Coronary artery (tissue), 2 donors: ENCODE results near the gene MLXIP.

Experiments
- DNase-seq: peaks from one replicate; pipeline ENCODE4 v3.0.0-alpha.2; 2017; ENCODE audit warnings: low spot score
- H3K27ac ChIP-seq, 2 donors: fragments of 200-600 bp; sonication (generic); one replicate each; pipeline ENCODE4 v1.5.1; 2016 to 2019
- H3K4me3 ChIP-seq: fragments of 200-600 bp; sonication (generic); 2 replicates; pipeline ENCODE4 v1.5.1; 2016; ENCODE audit warnings: mild to moderate bottlenecking, moderate library complexity
- TF ChIP-seq, protein P1 (sequence below): fragments of 200-600 bp; sonication (generic); IDR thresholded peaks from one replicate; pipeline ENCODE4 v1.5.1; 2019; ENCODE audit warnings: antibody characterized with exemption

Gene MLXIP

DNA sequence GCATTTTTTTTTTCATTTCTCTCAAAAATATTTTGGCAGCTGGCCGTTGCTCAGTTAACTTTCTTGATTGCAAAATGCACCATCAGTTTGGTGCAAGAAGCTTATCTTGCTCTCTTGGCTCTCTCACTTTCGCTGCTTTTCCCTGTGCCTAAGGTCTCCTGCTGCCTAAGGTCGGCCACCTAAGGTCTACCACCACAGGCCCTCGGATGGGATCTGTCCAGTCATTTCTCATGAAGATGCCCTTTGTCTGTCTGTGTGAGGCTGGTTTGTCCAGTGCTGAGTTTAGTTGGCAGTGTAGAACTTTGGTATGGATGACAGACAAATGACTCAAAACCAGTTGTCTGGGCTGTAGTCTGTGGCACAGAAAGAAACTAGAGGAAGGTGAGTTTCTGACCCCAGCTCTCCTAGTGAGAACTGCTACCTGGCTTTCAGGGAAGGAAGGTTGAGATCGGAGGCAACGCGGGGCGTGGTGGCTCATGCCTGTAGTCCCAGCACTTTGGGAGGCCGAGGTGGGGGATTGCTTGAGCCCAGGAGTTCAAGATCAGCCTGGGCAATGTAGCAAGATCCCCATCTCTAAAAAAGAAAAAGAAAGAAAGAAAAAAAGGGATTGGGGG, 2.6 kb downstream of the MLXIP start:
- no peak for DNase-seq
- TF ChIP-seq, protein P1, sequence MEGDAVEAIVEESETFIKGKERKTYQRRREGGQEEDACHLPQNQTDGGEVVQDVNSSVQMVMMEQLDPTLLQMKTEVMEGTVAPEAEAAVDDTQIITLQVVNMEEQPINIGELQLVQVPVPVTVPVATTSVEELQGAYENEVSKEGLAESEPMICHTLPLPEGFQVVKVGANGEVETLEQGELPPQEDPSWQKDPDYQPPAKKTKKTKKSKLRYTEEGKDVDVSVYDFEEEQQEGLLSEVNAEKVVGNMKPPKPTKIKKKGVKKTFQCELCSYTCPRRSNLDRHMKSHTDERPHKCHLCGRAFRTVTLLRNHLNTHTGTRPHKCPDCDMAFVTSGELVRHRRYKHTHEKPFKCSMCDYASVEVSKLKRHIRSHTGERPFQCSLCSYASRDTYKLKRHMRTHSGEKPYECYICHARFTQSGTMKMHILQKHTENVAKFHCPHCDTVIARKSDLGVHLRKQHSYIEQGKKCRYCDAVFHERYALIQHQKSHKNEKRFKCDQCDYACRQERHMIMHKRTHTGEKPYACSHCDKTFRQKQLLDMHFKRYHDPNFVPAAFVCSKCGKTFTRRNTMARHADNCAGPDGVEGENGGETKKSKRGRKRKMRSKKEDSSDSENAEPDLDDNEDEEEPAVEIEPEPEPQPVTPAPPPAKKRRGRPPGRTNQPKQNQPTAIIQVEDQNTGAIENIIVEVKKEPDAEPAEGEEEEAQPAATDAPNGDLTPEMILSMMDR, result no peak
- peak overlapping the region; percentile 76 to 97 for H3K27ac ChIP-seq
- H3K4me3 ChIP-seq, result peak overlapping the region; percentile 94

DNA sequence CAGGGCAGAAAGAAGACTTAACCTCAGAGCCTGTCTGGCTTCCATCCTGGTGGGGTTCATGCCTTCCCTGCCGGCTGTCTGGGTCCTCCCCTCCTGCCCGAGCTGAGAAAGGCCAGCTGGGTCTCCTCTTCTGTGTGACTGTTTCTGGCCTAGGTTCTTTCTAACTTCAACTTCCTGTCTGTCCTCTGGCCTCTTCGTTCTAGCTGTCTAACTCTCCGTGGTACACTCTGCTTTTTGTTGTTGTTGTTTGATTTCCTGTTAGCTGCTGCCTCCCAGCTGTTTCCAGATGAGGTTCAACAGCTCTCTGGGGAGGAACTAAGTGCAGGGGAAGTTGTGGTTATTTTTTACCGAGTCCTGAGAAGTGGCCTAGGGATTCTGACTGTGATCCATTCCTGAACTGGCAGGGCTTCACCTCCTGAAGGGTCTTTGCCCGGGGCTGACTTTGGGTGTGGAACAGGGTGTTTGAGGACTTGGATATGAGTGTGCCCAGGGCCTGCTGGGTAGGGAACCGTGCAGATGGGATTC, 3.2 kb downstream of the MLXIP start:
- TF ChIP-seq, protein P1, result no peak
- DNase-seq, result no peak
- peak overlapping the region; percentile 94 for H3K4me3 ChIP-seq

DNA sequence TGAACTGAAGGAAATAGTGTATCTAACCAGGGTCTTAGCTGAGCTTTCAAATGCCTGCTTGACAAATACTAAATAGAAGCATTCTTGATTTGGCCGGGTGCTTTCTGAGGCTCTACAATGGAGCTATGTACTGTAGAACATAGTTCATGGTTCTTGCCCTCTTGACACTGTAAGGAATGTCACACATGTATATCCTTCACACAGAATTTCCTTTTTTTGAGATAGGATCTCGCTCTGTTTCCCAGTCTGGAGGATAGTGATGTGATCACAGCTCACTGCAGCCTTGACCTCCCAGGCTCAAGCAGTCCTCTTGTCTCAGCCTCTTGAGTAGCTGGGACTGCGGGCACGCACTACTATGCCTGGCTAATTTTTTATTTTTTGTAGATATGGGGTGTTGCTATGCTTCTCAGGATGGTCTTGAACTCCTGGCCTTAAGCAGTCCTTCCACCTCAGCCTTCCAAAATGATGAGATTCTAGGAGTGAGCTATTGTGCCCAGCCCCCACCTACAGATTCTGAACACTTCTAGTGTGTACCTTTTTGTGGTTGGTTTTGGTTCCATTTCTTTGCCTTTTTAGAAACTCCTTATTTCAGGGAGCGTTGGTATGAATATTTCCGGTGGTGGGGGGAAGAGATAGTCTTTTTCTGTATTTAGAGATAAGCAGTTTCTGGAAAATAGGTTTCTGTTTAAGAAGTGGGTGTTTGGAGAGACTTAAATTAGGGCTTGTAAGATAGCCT, 4.2 kb downstream of the MLXIP start:
- no peak for DNase-seq
- Histone ChIP-seq H3K27ac (peak overlapping the region; percentile 76 to 97), H3K4me3 (peak overlapping the region; percentile 94)
- TF ChIP-seq, protein P1, result no peak

More for the DNA sequence above, 3.2 kb downstream of the MLXIP start:
- peak overlapping the region; percentile 76 to 97 for H3K27ac ChIP-seq

DNA sequence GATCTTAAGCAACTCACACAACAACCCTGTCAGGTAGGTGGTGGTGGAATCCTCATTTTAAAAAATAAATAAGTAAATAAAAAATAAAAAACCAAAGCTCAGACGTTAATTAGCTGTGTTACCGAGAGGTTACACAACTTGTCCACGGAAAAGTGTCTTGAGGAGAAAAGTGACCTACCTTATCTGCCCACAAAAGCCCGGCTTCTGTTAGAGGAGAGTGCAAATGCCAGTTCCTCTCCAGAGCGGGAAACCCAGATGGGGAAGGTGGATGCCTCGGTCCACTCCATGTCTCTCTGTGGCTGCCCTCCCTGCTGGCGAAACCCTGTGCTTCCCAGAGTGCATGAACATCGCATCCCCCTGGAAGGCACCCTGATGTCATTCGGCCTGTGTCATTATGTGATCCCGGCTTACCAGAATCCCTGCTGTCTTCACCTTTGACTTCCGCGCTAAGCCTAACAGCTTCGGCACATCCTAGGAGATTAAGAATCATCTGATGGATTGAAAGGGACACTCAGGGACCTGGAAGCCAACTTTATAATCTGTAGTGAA, 6.4 kb downstream of the MLXIP start:
- DNase-seq, result no peak
- Histone ChIP-seq H3K27ac (no peak overlapping the region), H3K4me3 (no peak overlapping the region)
- TF ChIP-seq, protein P1, result no peak

DNA sequence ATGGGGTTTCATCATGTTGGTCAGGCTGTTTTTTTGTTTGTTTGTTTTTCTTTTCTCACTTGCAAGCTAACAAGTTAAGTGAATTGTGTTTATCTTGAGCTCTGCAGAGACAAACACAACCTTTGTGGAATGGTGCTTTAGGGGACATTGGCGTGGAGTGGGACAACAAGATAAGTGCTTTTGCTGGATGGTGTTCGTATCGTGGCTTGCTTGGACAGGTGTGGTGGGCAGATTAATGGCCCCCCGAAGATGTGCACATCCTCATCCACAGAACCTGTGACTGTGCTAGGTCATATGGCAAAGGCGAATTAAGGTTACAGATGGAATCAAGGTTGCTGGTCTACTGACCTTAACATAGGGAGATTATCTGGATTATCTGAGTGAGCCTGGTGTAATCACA, 7.0 kb downstream of the MLXIP start:
- TF ChIP-seq, protein P1, result no peak
- no peak overlapping the region for H3K27ac ChIP-seq
- DNase-seq, result no peak
- H3K4me3 ChIP-seq, result no peak overlapping the region

DNA sequence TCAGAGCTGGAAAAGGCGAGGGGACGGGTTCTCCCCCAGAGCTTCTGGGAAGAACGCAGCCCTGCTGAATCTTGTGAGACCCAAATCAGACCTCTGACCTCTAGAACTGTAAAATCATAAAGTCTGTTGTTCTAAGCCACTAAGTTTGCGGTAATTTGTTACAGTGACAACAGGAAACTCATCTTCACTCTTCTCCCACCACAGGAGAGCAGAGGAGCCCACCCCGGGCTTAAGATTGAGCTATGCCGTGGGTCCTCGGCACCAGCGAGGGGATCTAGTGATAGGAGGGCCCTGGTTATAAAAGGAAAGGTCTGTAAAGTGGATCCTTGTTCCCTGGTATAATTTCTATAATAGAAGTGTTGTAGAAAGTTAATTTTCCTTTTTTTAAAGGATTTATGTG, 7.6 kb downstream of the MLXIP start:
- Histone ChIP-seq H3K4me3 (no peak overlapping the region), H3K27ac (no peak overlapping the region)
- no peak for DNase-seq
- TF ChIP-seq, protein P1, result no peak
